Fibroblast of villous mesenchyme (primary cell): ENCODE data around the gene CAGE1. TPM values are rescaled to one million over a fixed set of nuclear protein-coding genes. Genes with fewer than 3 reads are reported as not detected.
"Not testable (repeated sequence)": the region's sequence is repeated elsewhere in the genome, so short reads cannot be mapped to it uniquely, and the experiment has no call there.

Source experiments
- DNase-seq: peaks from one replicate; pipeline ENCODE4 v3.0.0-alpha.2; 2010; ENCODE audit warnings: low read depth
- H3K4me3 ChIP-seq: 2 replicates; pipeline ENCODE4 v1.5.1; 2011; ENCODE audit warnings: low read depth, mild to moderate bottlenecking, low read length
- total RNA-seq: library from RNA; depleted of rRNA; stranded (reverse); fragments of >200 nt; gene quantifications from 2 replicates; pipeline ENCODE4 v1.2.3, GENCODE V29; 2012
- TF ChIP-seq, protein P1 (sequence below): IDR thresholded peaks from 2 replicates; pipeline ENCODE4 v1.5.1; 2012; ENCODE audit warnings: low read depth, mild to moderate bottlenecking, low read length; ENCODE audit not compliant: insufficient read depth

Gene CAGE1
- total RNA-seq, 1 donor = under 0.01 TPM

DNA sequence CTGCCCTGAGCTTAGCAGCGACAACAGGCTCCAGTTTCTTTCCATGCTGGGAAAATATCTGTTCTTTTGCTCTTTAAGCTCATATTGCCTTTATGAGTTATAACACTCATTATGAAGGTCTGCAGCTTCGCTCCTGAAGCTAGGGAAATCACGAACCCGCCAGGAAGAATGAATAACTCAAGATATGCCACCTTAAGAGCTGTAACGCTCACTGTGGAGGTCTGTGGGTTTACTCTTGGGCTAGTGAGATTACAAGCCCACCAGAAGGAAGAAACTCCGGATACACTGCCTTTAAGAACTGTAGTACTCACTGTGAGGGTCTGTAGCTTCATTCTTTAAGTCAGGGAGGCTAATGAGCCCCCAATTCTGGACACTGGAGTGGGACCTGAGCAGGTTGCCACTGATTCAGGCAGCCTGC is 73.6 kb downstream of the CAGE1 start:
- TF ChIP-seq, protein P1, sequence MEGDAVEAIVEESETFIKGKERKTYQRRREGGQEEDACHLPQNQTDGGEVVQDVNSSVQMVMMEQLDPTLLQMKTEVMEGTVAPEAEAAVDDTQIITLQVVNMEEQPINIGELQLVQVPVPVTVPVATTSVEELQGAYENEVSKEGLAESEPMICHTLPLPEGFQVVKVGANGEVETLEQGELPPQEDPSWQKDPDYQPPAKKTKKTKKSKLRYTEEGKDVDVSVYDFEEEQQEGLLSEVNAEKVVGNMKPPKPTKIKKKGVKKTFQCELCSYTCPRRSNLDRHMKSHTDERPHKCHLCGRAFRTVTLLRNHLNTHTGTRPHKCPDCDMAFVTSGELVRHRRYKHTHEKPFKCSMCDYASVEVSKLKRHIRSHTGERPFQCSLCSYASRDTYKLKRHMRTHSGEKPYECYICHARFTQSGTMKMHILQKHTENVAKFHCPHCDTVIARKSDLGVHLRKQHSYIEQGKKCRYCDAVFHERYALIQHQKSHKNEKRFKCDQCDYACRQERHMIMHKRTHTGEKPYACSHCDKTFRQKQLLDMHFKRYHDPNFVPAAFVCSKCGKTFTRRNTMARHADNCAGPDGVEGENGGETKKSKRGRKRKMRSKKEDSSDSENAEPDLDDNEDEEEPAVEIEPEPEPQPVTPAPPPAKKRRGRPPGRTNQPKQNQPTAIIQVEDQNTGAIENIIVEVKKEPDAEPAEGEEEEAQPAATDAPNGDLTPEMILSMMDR = no peak
- no peak overlapping the region for H3K4me3 ChIP-seq
- no peak for DNase-seq

DNA sequence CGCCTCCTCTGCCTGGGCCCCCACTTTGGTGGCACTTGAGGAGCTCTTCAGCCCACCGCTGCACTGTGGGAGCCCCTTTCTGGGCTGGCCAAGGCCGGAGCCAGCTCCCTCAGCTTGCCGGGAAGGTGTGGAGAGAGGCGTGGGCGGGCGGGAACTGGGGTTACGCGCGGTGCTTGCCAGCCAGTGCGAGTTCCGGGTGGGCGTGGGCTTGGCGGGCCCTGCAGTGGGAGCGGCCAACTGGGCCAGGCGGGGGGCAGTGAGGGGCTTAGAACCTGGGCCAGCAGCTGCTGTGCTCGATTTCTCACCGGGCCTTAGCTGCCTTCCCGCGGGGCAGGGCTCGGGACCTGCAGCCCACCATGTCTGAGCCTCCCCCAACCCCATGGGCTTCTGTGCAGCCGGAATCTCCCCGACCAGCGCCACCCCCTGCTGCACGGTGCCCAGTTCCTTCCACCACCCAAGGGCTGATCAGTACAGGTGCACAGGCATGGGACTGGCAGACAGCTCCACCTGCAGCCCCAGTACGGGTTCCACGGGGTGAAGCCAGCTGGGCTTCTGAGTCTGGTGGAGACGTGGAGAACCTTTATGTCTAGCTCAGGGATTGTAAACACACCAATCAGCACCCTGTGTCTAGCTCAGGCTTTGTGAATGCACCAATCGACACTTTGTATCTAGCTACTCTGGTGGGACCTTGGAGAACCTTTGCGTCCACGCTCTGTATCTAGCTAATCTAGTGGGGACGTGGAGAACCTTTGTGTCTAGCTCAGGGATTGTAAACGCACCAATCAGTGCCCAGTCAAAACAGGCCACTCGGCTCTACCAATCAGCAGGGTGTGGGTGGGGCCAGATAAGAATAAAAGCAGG is 74.2 kb downstream of the CAGE1 start:
- not testable (repeated sequence) for H3K4me3 ChIP-seq, DNase-seq

DNA sequence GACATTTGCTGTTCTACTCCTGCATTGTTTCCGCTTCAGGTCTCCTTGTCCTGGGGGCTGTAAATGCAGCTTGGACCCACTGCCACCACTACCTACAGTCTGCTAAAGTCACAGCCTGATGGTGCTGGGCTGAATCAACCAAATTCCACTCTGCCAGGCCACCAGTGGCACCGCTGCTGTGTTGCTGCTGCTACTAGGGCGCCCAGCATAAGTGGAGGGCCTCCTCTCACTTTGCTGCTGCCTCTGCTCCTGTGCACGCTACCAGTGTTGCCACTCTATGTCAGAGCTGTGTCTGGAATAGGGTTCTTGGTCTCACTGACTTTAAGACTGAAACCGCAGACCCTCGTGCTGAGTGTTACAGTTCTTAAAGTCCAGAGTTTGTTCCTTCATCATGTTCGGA is 75.1 kb downstream of the CAGE1 start:
- no peak for DNase-seq
- H3K4me3 ChIP-seq = no peak overlapping the region
- TF ChIP-seq, protein P1 = no peak

DNA sequence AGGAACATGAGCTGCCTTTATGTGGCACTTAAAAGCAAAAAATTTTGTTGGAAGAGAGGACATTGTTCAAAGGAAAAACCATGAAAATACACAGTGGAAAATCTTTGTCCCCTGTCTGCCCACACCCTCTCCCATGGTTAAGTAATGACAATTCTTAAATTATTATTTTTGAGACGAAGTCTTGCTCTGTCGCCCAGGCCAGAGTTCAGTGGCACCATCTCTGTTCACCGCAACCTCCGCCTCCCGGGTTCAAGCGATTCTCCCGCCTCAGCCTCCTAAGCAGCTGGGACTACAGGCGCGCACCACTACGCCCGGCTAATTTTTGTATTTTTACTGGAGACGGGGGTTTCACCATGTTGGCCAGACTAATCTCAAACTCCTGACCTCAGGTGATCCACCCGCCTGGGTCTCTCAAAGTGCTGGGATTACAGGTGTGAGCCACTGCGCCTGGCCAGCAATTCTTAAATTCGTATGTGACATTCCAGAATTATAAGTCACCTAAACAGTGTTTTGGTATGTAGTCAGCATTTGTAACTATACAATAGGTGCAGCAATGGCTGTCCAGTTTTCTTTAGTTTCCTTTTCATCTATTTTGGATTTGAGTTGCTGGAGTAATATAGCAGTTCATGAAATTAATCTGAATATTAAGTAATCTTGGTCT is 75.9 kb downstream of the CAGE1 start:
- peak overlapping the region; percentile 80 for H3K4me3 ChIP-seq
- TF ChIP-seq, protein P1 = no peak
- no peak for DNase-seq

DNA sequence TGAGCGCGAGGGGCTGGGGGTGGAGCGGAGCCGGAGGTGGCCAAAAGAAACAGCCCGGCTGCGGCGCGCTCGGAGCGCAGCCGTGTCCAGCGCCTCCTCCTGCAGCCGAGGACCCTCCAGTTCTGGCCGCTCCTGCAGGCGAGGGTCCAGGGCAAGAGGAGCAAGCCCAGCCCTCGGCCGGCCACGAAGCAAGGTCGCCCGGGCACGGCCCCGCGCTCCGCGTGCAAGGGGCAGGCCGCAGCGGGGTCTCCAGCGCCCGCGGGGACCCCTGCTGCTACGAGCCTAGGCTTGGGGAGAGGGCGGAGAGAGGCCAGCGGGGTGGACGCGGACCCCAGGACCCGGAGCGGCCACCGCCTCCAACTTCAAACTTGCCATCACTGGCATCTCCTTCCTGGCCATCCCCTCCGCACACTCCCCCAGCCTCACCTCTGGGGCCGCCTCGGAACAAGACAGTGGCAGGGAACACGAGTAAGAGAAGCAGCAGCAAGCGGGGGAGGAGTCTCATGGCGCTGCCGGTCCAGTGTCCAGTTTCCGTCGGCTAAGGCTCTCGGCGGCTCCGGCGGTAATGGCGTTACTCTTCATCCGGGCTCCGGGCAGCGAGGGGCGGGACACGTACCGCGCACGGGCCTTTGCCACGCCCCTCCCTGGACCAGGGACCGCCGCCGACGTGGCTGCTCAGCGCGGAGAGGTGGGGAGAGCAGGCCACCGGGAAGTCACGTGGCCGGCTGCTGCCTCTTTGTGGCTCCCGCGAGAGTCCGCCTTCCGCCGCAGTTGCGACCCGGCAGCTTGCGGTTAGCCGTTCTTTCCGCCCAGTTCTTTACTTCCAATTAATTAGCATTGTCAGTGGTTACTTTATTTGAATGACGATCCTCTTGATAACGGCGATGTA is 76.7 kb downstream of the CAGE1 start, which contains the start of gene SSR1:
SSR1 (minus strand) TSS at position 584 of the 889 bp plus-strand sequence; CDS start at position 505, 79 bp downstream.
- DNase-seq = peak; percentile 97
- TF ChIP-seq, protein P1 = no peak

DNA sequence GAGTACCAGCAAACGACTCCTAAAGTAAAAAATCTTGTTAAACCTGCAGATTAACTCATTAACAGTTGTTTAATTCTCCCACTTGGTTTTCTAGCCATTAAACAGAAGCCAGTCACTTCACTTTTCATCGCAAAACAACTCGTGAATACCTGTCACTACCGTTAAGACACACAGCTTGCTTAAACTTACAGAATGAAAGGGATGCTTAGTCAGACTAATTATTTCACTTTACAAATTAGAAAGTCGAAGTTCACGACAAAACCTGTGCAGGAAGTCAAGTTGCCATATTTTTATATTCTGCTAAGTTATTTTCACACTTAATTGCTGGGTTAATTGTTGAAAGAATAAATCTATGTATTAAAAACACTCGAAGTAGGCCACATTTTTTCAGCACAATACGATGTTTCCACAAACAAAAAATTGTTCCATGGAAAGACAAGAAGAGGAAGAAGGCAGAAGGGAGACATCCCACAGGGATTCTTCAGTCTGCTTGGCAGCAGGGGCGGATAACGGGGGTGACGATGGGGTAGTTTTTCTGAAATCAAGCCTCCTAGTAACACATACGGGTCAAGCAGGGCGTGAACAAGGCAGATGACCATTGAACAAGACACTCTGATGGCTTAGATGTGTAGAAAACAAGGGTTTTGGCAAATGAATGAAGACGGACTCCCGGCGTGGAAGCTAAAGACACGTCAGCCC is 77.5 kb downstream of the CAGE1 start:
- H3K4me3 ChIP-seq = peak overlapping the region; percentile 80
- TF ChIP-seq, protein P1 = no peak
- peak; percentile 54 for DNase-seq

More for the DNA sequence above, 76.7 kb downstream of the CAGE1 start, which contains the start of gene SSR1:
- peak within 1 kb of the TSS; percentile 80 for H3K4me3 ChIP-seq
